ENCODE results near the gene FOLR3. TPM values are rescaled to one million over a fixed set of nuclear protein-coding genes. Genes with fewer than 3 reads are reported as not detected.
A peak's percentile ranks its signal among the peaks of the same experiment; 100 is the strongest.

The FOLR3 gene
- total and polyA plus RNA-seq, 8 donors: 0.40 TPM; not detected in 7

GRCh38 chr11:72122607-72123006, 12.9 kb upstream of the FOLR3 start:
- Histone ChIP-seq H3K4me1 (no peaks in the 10 kb centered on the region), H3K27ac (no peak overlapping the region), H3K36me3 (no peaks in the 10 kb centered on the region), H3K9me3 (no peaks in the 10 kb centered on the region), H3K4me3 (no peak overlapping the region), H3K27me3 (no peaks in the 10 kb centered on the region)
- TF ChIP-seq CTCF (IDR thresholded peaks at IDR 0.05): no peak
- 81 to 85% methylated on average over 1 of the region's 1 CpG for WGBS, 2 donors
- no peak for DNase-seq
- FAIRE-seq: no peak
- intact Hi-C loops (cut with DNase I): no loop called here
- no peak for ATAC-seq

- Histone ChIP-seq H3K9me3 (no peaks in the 10 kb centered on the region), H3K27me3 (no peaks in the 10 kb centered on the region), H3K4me3 (no peak overlapping the region), H3K27ac (no peak overlapping the region), H3K4me1 (no peaks in the 10 kb centered on the region), H3K36me3 (no peaks in the 10 kb centered on the region)
- intact Hi-C loops (cut with DNase I): no loop called here
- TF ChIP-seq CTCF (IDR thresholded peaks at IDR 0.05): no peak
- 34 to 43% methylated on average over 3 of the region's 3 CpGs for WGBS, 2 donors
- no peak for FAIRE-seq
- peak in 2 of 4 donors; percentile 17 to 28 for ATAC-seq
- DNase-seq: no peak
These were observed 12.3 kb upstream of the FOLR3 start for GRCh38 chr11:72123117-72123653.

GRCh38 chr11:72124046-72124445, 11.5 kb upstream of the FOLR3 start:
- intact Hi-C loops (cut with DNase I): no loop called here
- TF ChIP-seq CTCF (IDR thresholded peaks at IDR 0.05): no peak
- no peaks in the 10 kb centered on the region for H3K4me1 ChIP-seq
- FAIRE-seq (no peak), DNase-seq (no peak), ATAC-seq (no peak)
- no peaks in the 10 kb centered on the region for H3K27me3 ChIP-seq
- no peaks in the 10 kb centered on the region for H3K9me3 ChIP-seq
- no peak overlapping the region for H3K27ac ChIP-seq
- no peaks in the 10 kb centered on the region for H3K36me3 ChIP-seq
- WGBS, 2 donors: 92% methylated on average over 6 of the region's 6 CpGs
- H3K4me3 ChIP-seq: no peak overlapping the region

GRCh38 chr11:72125956-72126355, 9.6 kb upstream of the FOLR3 start:
- H3K27me3 ChIP-seq: no peaks in the 10 kb centered on the region
- FAIRE-seq (no peak), ATAC-seq (no peak), DNase-seq (no peak)
- intact Hi-C loops (cut with DNase I): no loop called here
- no peaks in the 10 kb centered on the region for H3K4me1 ChIP-seq
- H3K36me3 ChIP-seq: no peaks in the 10 kb centered on the region
- TF ChIP-seq CTCF (IDR thresholded peaks at IDR 0.05): no peak
- 50 to 54% methylated on average over 1 of the region's 1 CpG for WGBS, 2 donors
- H3K27ac ChIP-seq: no peak overlapping the region
- no peak overlapping the region for H3K4me3 ChIP-seq
- no peaks in the 10 kb centered on the region for H3K9me3 ChIP-seq

GRCh38 chr11:72127923-72128322, 7.6 kb upstream of the FOLR3 start:
- intact Hi-C loops (cut with DNase I): no loop called here
- no peaks in the 10 kb centered on the region for H3K36me3 ChIP-seq
- WGBS, 2 donors: 53 to 63% methylated on average over 2 of the region's 2 CpGs
- no peaks in the 10 kb centered on the region for H3K4me1 ChIP-seq
- H3K27me3 ChIP-seq: no peaks in the 10 kb centered on the region
- no peak overlapping the region for H3K27ac ChIP-seq
- no peaks in the 10 kb centered on the region for H3K9me3 ChIP-seq
- DNase-seq: no peak
- TF ChIP-seq CTCF (IDR thresholded peaks at IDR 0.05): no peak
- no peak for ATAC-seq
- FAIRE-seq: no peak
- H3K4me3 ChIP-seq: no peak overlapping the region
